HG02970 (cell line): ENCODE measurements around the gene ZNF488.

Experiments used
- ATAC-seq: cut with Tn5 transposase; IDR thresholded peaks from one replicate; pipeline ENCODE4 v1.9.1; 2021; ENCODE audit warnings: mild to moderate bottlenecking, moderate library complexity, moderate number of reproducible peaks; ENCODE audit not compliant: unreplicated experiment, low FRiP score

The ZNF488 gene

DNA sequence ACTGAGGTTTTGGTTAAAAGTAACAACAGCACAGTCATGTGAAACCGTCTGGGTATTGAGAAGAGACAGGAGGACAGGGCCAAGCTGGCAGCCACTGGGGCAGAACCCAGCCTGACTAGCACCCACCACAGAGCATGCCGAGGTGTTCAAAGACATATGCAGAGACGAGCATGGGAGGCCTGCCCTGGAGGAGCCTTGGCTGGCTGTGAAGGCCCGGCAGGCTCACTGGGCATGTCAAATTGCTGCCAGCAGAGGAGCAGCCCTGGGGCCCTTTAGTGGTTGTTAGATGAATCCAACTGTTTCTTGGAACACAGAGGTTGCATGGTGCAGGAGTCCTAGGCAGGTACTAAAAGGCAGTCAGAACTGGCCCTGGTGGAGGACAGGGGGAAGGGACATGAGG lies 66.8 kb downstream of the ZNF488 start:
- ATAC-seq, result no peak

DNA sequence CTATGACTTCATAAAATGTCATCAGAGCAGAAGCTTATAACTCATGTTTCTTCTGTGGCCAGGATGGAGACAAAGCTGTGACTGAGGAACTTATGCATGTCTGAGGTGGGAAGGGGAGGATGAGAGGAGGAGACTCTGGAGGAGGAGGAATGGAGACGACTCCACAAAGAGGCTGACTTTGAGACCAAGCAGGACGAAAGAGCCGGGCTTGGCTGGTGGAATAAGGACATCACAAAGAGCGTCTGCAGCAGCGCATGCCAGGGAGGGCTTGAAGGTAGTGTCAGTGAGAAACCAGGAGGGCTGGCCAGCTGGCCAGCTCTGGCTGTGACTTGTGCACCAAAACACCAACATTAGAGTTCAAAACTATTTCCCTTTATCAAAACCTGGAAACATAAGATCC lies 68.0 kb downstream of the ZNF488 start:
- ATAC-seq, result no peak
